ENCODE data around the gene PSD4. TPM values are rescaled to one million over a fixed set of nuclear protein-coding genes. Genes with fewer than 3 reads are reported as not detected.

PSD4 gene
- total and polyA plus RNA-seq, 4 donors, result 20.9 to 48.1 (median 29.0) TPM

GRCh38 chr2:113137827-113138226, 35.9 kb upstream of the PSD4 start:
- DNase-seq (no peak), ATAC-seq (ENCODE audit: insufficient read depth, low FRiP score) (no peak)
- Histone ChIP-seq H3K27ac (ENCODE audit: low read depth in 1 of 2, low read length in 1 of 2) (no peak overlapping the region), H3K36me3 (ENCODE audit: control insufficient read depth in 4 of 4, insufficient read depth in 4 of 4, low read length in 4 of 4) (peaks cover 0 to 2% (median 0%) of the 10 kb centered on the region in 4 donors), H3K27me3 (ENCODE audit: control insufficient read depth in 3 of 3, insufficient read depth in 3 of 3, low read length in 2 of 3) (no peaks in the 10 kb centered on the region), H3K4me1 (ENCODE audit: control insufficient read depth in 5 of 5, insufficient read depth in 5 of 5, low read length in 5 of 5) (peaks cover 0 to 4% (median 0%) of the 10 kb centered on the region in 5 donors), H3K4me3 (no peak overlapping the region), H3K9ac (ENCODE audit: insufficient read depth in 1 of 2, low read length in 2 of 2) (no peak overlapping the region), H3K9me3 (ENCODE audit: control insufficient read depth in 4 of 4, insufficient read depth in 3 of 4, low read length in 3 of 4) (peaks cover 0 to under 1% (median 0%) of the 10 kb centered on the region in 4 donors)
- TF ChIP-seq CTCF (IDR thresholded peaks at IDR 0.05; ENCODE audit: control extremely low read depth, extremely low read depth), result no peak
- 100% methylated on average over 1 of the region's 1 CpG for WGBS, 2 donors

DNA sequence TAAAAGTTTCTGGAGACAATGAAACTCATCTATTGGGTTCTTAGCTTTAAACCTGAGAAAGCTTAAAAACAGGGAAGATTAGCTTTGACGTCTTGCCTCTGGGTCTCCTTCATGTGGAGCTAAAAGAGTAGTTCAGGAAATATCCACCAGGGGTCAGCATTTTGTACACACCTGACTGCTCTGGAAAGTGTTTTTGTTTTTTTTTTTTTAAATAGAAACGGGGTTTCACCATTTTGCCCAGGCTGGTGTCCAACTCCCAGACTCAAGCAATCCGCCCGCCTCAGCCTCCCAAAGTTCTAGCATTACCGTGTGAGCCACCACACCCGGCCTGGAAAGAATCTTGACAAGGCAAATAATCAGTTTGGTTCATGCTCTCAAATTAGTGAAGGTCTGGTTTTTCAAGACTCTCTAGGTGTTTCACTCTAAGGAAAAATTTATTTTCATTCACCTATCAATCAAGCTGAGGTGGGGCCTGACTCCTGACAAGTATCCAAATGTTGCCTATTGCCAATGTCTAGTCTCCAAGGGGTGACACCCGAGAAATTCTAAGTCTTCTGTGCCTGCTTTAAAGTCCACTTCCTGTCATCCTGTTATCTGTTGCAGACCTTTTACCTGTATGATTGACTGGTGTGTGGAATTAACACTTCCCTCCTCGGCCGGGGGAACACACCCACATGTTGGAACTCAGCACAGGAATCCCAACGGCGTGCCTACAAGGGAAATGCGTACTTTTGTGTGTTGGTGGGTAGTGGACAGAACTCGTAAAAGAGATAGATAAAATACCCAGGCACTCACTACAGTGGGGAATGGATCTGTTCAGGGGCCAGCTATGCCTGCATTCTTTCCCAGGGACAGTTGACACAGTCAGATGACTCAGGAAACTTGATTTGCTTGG, 35.1 kb upstream of the PSD4 start:
- peaks cover 0 to 4% (median 0%) of the 10 kb centered on the region in 5 donors for H3K4me1 ChIP-seq (ENCODE audit: control insufficient read depth in 5 of 5, insufficient read depth in 5 of 5, low read length in 5 of 5)
- DNase-seq, result peak; percentile 40 to 85 (median 75)
- TF ChIP-seq CTCF (IDR thresholded peaks at IDR 0.05; ENCODE audit: control extremely low read depth, extremely low read depth), result peak; percentile 65
- 39 to 42% methylated on average over 13 of the region's 13 CpGs for WGBS, 2 donors
- no peaks in the 10 kb centered on the region for H3K9me3 ChIP-seq (ENCODE audit: control insufficient read depth in 4 of 4, insufficient read depth in 3 of 4, low read length in 3 of 4)
- H3K27ac ChIP-seq (ENCODE audit: low read depth in 1 of 2, low read length in 1 of 2), result no peak overlapping the region
- no peak overlapping the region for H3K4me3 ChIP-seq
- no peaks in the 10 kb centered on the region for H3K27me3 ChIP-seq (ENCODE audit: control insufficient read depth in 3 of 3, insufficient read depth in 3 of 3, low read length in 2 of 3)
- H3K36me3 ChIP-seq (ENCODE audit: control insufficient read depth in 4 of 4, insufficient read depth in 4 of 4, low read length in 4 of 4), result no peaks in the 10 kb centered on the region
- ATAC-seq (ENCODE audit: insufficient read depth, low FRiP score), result peak; percentile 77
- H3K9ac ChIP-seq (ENCODE audit: insufficient read depth in 1 of 2, low read length in 2 of 2), result no peak overlapping the region

DNA sequence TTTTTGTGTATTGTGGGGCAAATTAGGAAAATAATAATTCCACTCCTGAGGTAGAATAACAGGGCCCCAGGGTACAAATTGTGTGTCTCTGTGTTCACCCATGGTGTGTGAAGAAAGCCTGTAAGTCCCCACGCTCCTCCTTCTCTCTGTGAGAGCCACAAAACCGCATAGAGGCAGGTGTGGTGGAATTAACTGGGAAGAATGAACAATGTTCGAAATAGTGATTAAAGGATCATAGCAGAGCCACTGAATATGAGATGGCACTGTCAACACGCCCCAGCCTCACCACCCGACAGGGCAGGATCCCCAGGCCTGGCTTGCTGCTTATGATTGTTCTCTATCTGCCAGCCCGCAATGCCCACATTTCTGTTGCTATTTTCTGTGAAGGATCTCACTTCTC, 32.3 kb upstream of the PSD4 start:
- no peak overlapping the region for H3K9ac ChIP-seq (ENCODE audit: insufficient read depth in 1 of 2, low read length in 2 of 2)
- no peak for DNase-seq
- ATAC-seq (ENCODE audit: insufficient read depth, low FRiP score), result no peak
- H3K36me3 ChIP-seq (ENCODE audit: control insufficient read depth in 4 of 4, insufficient read depth in 4 of 4, low read length in 4 of 4), result no peaks in the 10 kb centered on the region
- peaks cover 0 to 4% (median 0%) of the 10 kb centered on the region in 5 donors for H3K4me1 ChIP-seq (ENCODE audit: control insufficient read depth in 5 of 5, insufficient read depth in 5 of 5, low read length in 5 of 5)
- no peak for TF ChIP-seq CTCF (IDR thresholded peaks at IDR 0.05; ENCODE audit: control extremely low read depth, extremely low read depth)
- no peaks in the 10 kb centered on the region for H3K27me3 ChIP-seq (ENCODE audit: control insufficient read depth in 3 of 3, insufficient read depth in 3 of 3, low read length in 2 of 3)
- WGBS, 2 donors, result 92 to 97% methylated on average over 6 of the region's 6 CpGs
- no peak overlapping the region for H3K4me3 ChIP-seq
- no peak overlapping the region for H3K27ac ChIP-seq (ENCODE audit: low read depth in 1 of 2, low read length in 1 of 2)
- H3K9me3 ChIP-seq (ENCODE audit: control insufficient read depth in 4 of 4, insufficient read depth in 3 of 4, low read length in 3 of 4), result no peaks in the 10 kb centered on the region

All from lung (tissue), 12 donors.